ENCODE data around the gene CBX4. TPM values are rescaled to one million over a fixed set of nuclear protein-coding genes. Genes with fewer than 3 reads are reported as not detected.

CBX4 gene
- total and polyA plus RNA-seq, 10 of the 15 experiments (the other 5 are each of a cell fraction or from before 2014, with no cell fraction given): 0.69 to 24.6 (median 4.2) TPM

- peak overlapping the region; percentile 5 for H3K4me2 ChIP-seq (ENCODE audit: control insufficient read depth, insufficient read depth)
- no TSS peak for BruUV-seq (replicated peaks)
- no peak for TF ChIP-seq BMI1 (IDR thresholded peaks at IDR 0.05; ENCODE audit: borderline replicate concordance)
- TF ChIP-seq PML (IDR thresholded peaks at IDR 0.05; ENCODE audit: low read length): no peak
- no peak for TF ChIP-seq SRF (IDR thresholded peaks at IDR 0.05; ENCODE audit: low read depth in 2 of 2, low read length in 2 of 2)
- TF ChIP-seq ZNF384 (IDR thresholded peaks at IDR 0.05; ENCODE audit: borderline replicate concordance, low read depth, low read length): no peak
- TF ChIP-seq BACH1 (IDR thresholded peaks at IDR 0.05; ENCODE audit: borderline replicate concordance): no peak
- no peak for TF ChIP-seq TCF7 (IDR thresholded peaks at IDR 0.05; ENCODE audit: borderline replicate concordance)
- TF ChIP-seq SMAD1 (IDR thresholded peaks at IDR 0.05; ENCODE audit: low read depth, partially characterized antibody): no peak
- no peak for TF ChIP-seq RB1 (IDR thresholded peaks at IDR 0.05; ENCODE audit: borderline replicate concordance)
- no peak for TF ChIP-seq SREBF1 (IDR thresholded peaks at IDR 0.05; ENCODE audit: low read length)
- TF ChIP-seq RBBP5 (conservative IDR thresholded peaks at IDR 0.05): no peak
- TF ChIP-seq, protein P1, sequence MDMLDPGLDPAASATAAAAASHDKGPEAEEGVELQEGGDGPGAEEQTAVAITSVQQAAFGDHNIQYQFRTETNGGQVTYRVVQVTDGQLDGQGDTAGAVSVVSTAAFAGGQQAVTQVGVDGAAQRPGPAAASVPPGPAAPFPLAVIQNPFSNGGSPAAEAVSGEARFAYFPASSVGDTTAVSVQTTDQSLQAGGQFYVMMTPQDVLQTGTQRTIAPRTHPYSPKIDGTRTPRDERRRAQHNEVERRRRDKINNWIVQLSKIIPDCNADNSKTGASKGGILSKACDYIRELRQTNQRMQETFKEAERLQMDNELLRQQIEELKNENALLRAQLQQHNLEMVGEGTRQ (IDR thresholded peaks at IDR 0.05; ENCODE audit: borderline replicate concordance, low read depth, low read length): no peak
- no peak for ATAC-seq
- 17% methylated on average over 31 of the region's 31 CpGs for WGBS (ENCODE audit: insufficient coverage, insufficient replicate concordance, low lambda C conversion rate, missing lambda C conversion rate)
- H3K27me3 ChIP-seq (replicated peaks in 1 of 2; ENCODE audit: control insufficient read depth in 2 of 2, insufficient read depth in 2 of 2, low read length in 1 of 2): peaks cover 29 to 51% of the 10 kb centered on the region in 2 experiments
- H2AFZ ChIP-seq (ENCODE audit: control insufficient read depth, low read depth, low read length): no peak overlapping the region
- RAD21 ChIA-PET (ENCODE audit: unreplicated experiment): no interaction called here
- CTCF ChIA-PET: interaction anchor here (1.2 kb wide), 1 partner anchor 62 kb away, joined by 3 read pairs; no protein-coding TSS in a partner anchor
- SMC1A ChIA-PET (ENCODE audit: uncharacterized antibody, unreplicated experiment): no interaction called here
- intact Hi-C loops (cut with micrococcal nuclease; ENCODE audit: unreplicated experiment): loop anchor here (5.0 kb wide), 1 partner anchor 34 kb away; the partner anchor contains the start of gene CBX4
- H3K79me2 ChIP-seq (ENCODE audit: control insufficient read depth, insufficient read depth, low read length): no peaks in the 10 kb centered on the region
- DNase-seq (ENCODE audit: low read depth, low spot score): no peak
- H3K4me3 ChIP-seq: no peak overlapping the region; the same call in 1 of the 2 replicates
- no peaks in the 10 kb centered on the region for H3K36me3 ChIP-seq (ENCODE audit: control insufficient read depth in 2 of 2, insufficient read depth in 2 of 2, low read length in 1 of 2)
- H3K9me3 ChIP-seq (replicated peaks; ENCODE audit: control insufficient read depth, insufficient read depth, low read length): no peaks in the 10 kb centered on the region; the same call in 2 of the 3 replicates
- no peak overlapping the region for H3K27ac ChIP-seq (ENCODE audit: control insufficient read depth, insufficient read depth)
- POLR2A ChIA-PET: interaction anchor here (2.0 kb wide), 1 partner anchor 36 kb away, joined by 8 read pairs; the partner anchor contains the start of gene CBX4
- no peak overlapping the region for H3K9ac ChIP-seq (ENCODE audit: control insufficient read depth, insufficient read depth, low read length)
- FAIRE-seq: no peak
- H3K4me1 ChIP-seq (ENCODE audit: control insufficient read depth, insufficient read depth, low read length): peaks cover 47% of the 10 kb centered on the region
- in situ Hi-C loops (cut with MboI): no loop called here
- H4K20me1 ChIP-seq (ENCODE audit: control insufficient read depth, insufficient read depth): no peaks in the 10 kb centered on the region
Observed at GRCh38 chr17:79803421-79803996, 35.7 kb downstream of the CBX4 start.
